OCI-LY1 (cell line): Measurements from ENCODE around the gene ULK4.

Source experiments
- H2AFZ ChIP-seq: fragments of 200-600 bp; sonication (generic), shearing (Covaris generic); 2 replicates; pipeline ENCODE4 v1.6.0; 2014; ENCODE audit warnings: antibody characterized with exemption, mild to moderate bottlenecking, low read length
- H3F3A ChIP-seq: fragments of 200-600 bp; sonication (generic), shearing (Covaris generic); 2 replicates; pipeline ENCODE4 v1.6.0; 2014; ENCODE audit warnings: mild to moderate bottlenecking, antibody characterized with exemption, low read length, moderate library complexity; ENCODE audit not compliant: insufficient read depth
- H3K27ac ChIP-seq: fragments of 200-600 bp; sonication (generic); 2 replicates; pipeline ENCODE4 v1.5.1; 2014; ENCODE audit warnings: low read length, mixed run types, mild to moderate bottlenecking, low read depth; ENCODE audit not compliant: poor library complexity, severe bottlenecking
- H3K27me3 ChIP-seq: fragments of 200-600 bp; sonication (generic); 2 replicates; pipeline ENCODE4 v1.6.0; 2014; ENCODE audit warnings: antibody characterized with exemption, mild to moderate bottlenecking, low read length, moderate library complexity; ENCODE audit not compliant: insufficient read depth
- H3K36me3 ChIP-seq: fragments of 200-600 bp; sonication (generic); 2 replicates; pipeline ENCODE4 v1.6.1; 2014; ENCODE audit warnings: mild to moderate bottlenecking, antibody characterized with exemption, low read length, moderate library complexity, mixed read lengths; ENCODE audit not compliant: insufficient read depth
- H3K4me1 ChIP-seq: fragments of 200-600 bp; sonication (generic); 2 replicates; pipeline ENCODE4 v1.5.1; 2014; ENCODE audit warnings: mild to moderate bottlenecking, low read length, moderate library complexity; ENCODE audit not compliant: insufficient read depth, severe bottlenecking
- H3K4me2 ChIP-seq: fragments of 200-600 bp; sonication (generic), shearing (Covaris generic); 2 replicates; pipeline ENCODE4 v1.6.1; 2014; ENCODE audit warnings: low read length
- H3K4me3 ChIP-seq: fragments of 200-600 bp; sonication (generic); 2 replicates; pipeline ENCODE4 v1.5.1; 2014; ENCODE audit warnings: low read length, low read depth, mild to moderate bottlenecking, mixed read lengths; ENCODE audit not compliant: poor library complexity, severe bottlenecking
- H3K79me2 ChIP-seq: fragments of 200-600 bp; shearing (Covaris generic); 2 replicates; pipeline ENCODE4 v1.6.1; 2016; ENCODE audit warnings: mixed run types, low read length, mixed read lengths; ENCODE audit not compliant: insufficient read depth
- H3K9ac ChIP-seq: fragments of 200-600 bp; sonication (generic), shearing (Covaris generic); 2 replicates; pipeline ENCODE4 v1.6.1; 2014; ENCODE audit warnings: mild to moderate bottlenecking, low read length, mixed read lengths
- H3K9me2 ChIP-seq: fragments of 200-600 bp; sonication (generic), shearing (Covaris generic); 2 replicates; pipeline ENCODE4 v1.6.1; 2014; ENCODE audit warnings: low read depth, mild to moderate bottlenecking, low read length, mixed read lengths
- H3K9me3 ChIP-seq: fragments of 200-600 bp; shearing (Covaris generic); 2 replicates; pipeline ENCODE4 v1.6.1; 2014; ENCODE audit warnings: low read length, mixed read lengths
- H4K20me1 ChIP-seq: fragments of 200-600 bp; sonication (generic), shearing (Covaris generic); 2 replicates; pipeline ENCODE4 v1.6.0; 2016; ENCODE audit warnings: mild to moderate bottlenecking, low read length; ENCODE audit not compliant: insufficient read depth
- CTCF ChIP-seq: fragments of 200-600 bp; sonication (generic), shearing (Covaris generic); IDR thresholded peaks from 2 replicates; pipeline ENCODE4 v1.5.1; 2017; ENCODE audit warnings: mild to moderate bottlenecking, antibody characterized with exemption, low read length, moderate library complexity, mixed read lengths
- EZH2 ChIP-seq: fragments of 200-600 bp; sonication (generic), shearing (Covaris generic); IDR thresholded peaks from 2 replicates; pipeline ENCODE4 v1.8.0; 2017; ENCODE audit warnings: borderline replicate concordance, mixed run types, mild to moderate bottlenecking, antibody characterized with exemption, low read length, moderate library complexity, mixed read lengths

Gene ULK4

GRCh38 chr3:41975416-41976103 lies 13.7 kb upstream of the ULK4 start:
- Histone ChIP-seq H3K4me1 (no peaks in the 10 kb centered on the region), H3K9me3 (0 out of 2 replicates have a peak, but pooled peaks cover 5% of the 10 kb centered on the region), H3K79me2 (no peaks in the 10 kb centered on the region), H3K4me2 (no peak overlapping the region), H3K27me3 (no peaks in the 10 kb centered on the region), H3K9ac (no peak overlapping the region), H3F3A (no peaks in the 10 kb centered on the region), H3K36me3 (no peaks in the 10 kb centered on the region), H3K4me3 (no peak overlapping the region), H2AFZ (no peak overlapping the region), H3K9me2 (no peaks in the 10 kb centered on the region), H4K20me1 (no peaks in the 10 kb centered on the region), H3K27ac (no peak overlapping the region)
- no peak for TF ChIP-seq CTCF
- no peak for TF ChIP-seq EZH2

GRCh38 chr3:41974223-41974622 lies 12.3 kb upstream of the ULK4 start:
- Histone ChIP-seq H3K4me3 (no peak overlapping the region), H3K79me2 (no peaks in the 10 kb centered on the region), H3K4me2 (no peak overlapping the region), H3K27ac (no peak overlapping the region), H3K9me2 (no peaks in the 10 kb centered on the region), H3F3A (no peaks in the 10 kb centered on the region), H3K9me3 (0 out of 2 replicates have a peak, but pooled peaks cover 5% of the 10 kb centered on the region), H3K4me1 (no peaks in the 10 kb centered on the region), H3K9ac (no peak overlapping the region), H3K36me3 (no peaks in the 10 kb centered on the region), H4K20me1 (no peaks in the 10 kb centered on the region), H2AFZ (no peak overlapping the region), H3K27me3 (no peaks in the 10 kb centered on the region)
- TF ChIP-seq CTCF, result no peak
- TF ChIP-seq EZH2, result no peak

- Histone ChIP-seq H3K27me3 (no peaks in the 10 kb centered on the region), H2AFZ (no peak overlapping the region), H3K9me2 (no peaks in the 10 kb centered on the region), H3K4me1 (peaks cover 4% of the 10 kb centered on the region), H3K9ac (no peak overlapping the region), H3K79me2 (no peaks in the 10 kb centered on the region), H4K20me1 (no peaks in the 10 kb centered on the region), H3K4me3 (no peak overlapping the region), H3F3A (no peaks in the 10 kb centered on the region), H3K4me2 (no peak overlapping the region), H3K27ac (no peak overlapping the region), H3K36me3 (no peaks in the 10 kb centered on the region), H3K9me3 (0 out of 2 replicates have a peak, but pooled peaks cover 5% of the 10 kb centered on the region)
- TF ChIP-seq CTCF, result no peak
- no peak for TF ChIP-seq EZH2
Observed at GRCh38 chr3:41972802-41973201, 10.9 kb upstream of the ULK4 start.
